Smooth muscle cell (in vitro differentiated cells): Measurements from ENCODE around the gene LGI2. TPM values are rescaled to one million over a fixed set of nuclear protein-coding genes. Genes with fewer than 3 reads are reported as not detected.

Experiments used
- DNase-seq: peaks from one replicate; lab custom pipeline; 2025; ENCODE audit not compliant: unreplicated experiment; lab: John Stamatoyannopoulos, UW
- H2AFZ ChIP-seq: fragments of 200-600 bp; sonication (generic); 2 replicates; pipeline ENCODE4 v1.6.0; 2016; ENCODE audit warnings: antibody characterized with exemption, low read depth, mild to moderate bottlenecking
- H3F3A ChIP-seq: fragments of 200-600 bp; sonication (generic); 2 replicates; pipeline ENCODE4 v1.6.0; 2017; ENCODE audit warnings: antibody characterized with exemption, low read depth
- H3K27ac ChIP-seq: fragments of 200-600 bp; sonication (generic); 2 replicates; pipeline ENCODE4 v1.5.1; 2016; ENCODE audit warnings: low read depth, mild to moderate bottlenecking
- H3K27me3 ChIP-seq: fragments of 200-600 bp; sonication (generic); 2 replicates; pipeline ENCODE4 v1.6.1; 2016; ENCODE audit warnings: low read depth, mild to moderate bottlenecking
- H3K36me3 ChIP-seq: fragments of 200-600 bp; sonication (generic); 2 replicates; pipeline ENCODE4 v1.5.1; 2016; ENCODE audit warnings: low read depth
- H3K4me1 ChIP-seq: fragments of 200-600 bp; sonication (generic); 2 replicates; pipeline ENCODE4 v1.5.1; 2016; ENCODE audit warnings: low read depth
- H3K4me2 ChIP-seq: fragments of 200-600 bp; sonication (generic); 2 replicates; pipeline ENCODE4 v1.6.0; 2016; ENCODE audit warnings: mild to moderate bottlenecking
- H3K4me3 ChIP-seq: fragments of 200-600 bp; sonication (generic); 2 replicates; pipeline ENCODE4 v1.5.1; 2016; ENCODE audit warnings: mild to moderate bottlenecking
- H3K79me2 ChIP-seq: fragments of 200-600 bp; sonication (generic); 2 replicates; pipeline ENCODE4 v1.6.0; 2016; ENCODE audit warnings: low read depth, mild to moderate bottlenecking
- H3K9ac ChIP-seq: fragments of 200-600 bp; sonication (generic); 2 replicates; pipeline ENCODE4 v1.6.0; 2016; ENCODE audit warnings: low read depth
- H3K9me3 ChIP-seq: fragments of 200-600 bp; sonication (generic); replicated peaks from 2 replicates; pipeline ENCODE4 v1.5.1; 2016; ENCODE audit warnings: low read depth
- H4K20me1 ChIP-seq: fragments of 200-600 bp; sonication (generic); 2 replicates; pipeline ENCODE4 v1.6.0; 2016; ENCODE audit warnings: low read depth
- WGBS: methylation state at CpG from one replicate; pipeline ENCODE4 v1.1.7; 2016; ENCODE audit warnings: low lambda C conversion rate; 5-methylcytosine and 5-hydroxymethylcytosine counted together
- polyA plus RNA-seq: library from polyadenylated mRNA; unstranded; fragments of >200 nt; fragmentation: Nextera tagmentation; extraction: Ambion mirVana; gene quantifications from 2 replicates; pipeline ENCODE4 v1.2.1, GENCODE V29; 2016
- total RNA-seq: library from RNA; depleted of rRNA; stranded (reverse); fragments of >200 nt; gene quantifications from 2 replicates; pipeline ENCODE4 v1.2.3, GENCODE V29; 2014
- TF ChIP-seq, protein P1 (sequence below): fragments of 200-600 bp; sonication (generic); IDR thresholded peaks from 2 replicates; pipeline ENCODE4 v1.5.1; 2017; ENCODE audit warnings: borderline replicate concordance, mild to moderate bottlenecking, antibody characterized with exemption; ENCODE audit not compliant: insufficient read depth, poor library complexity, severe bottlenecking

LGI2 gene
- total and polyA plus RNA-seq, 2 experiments from 2014 or later, result 3.1 to 9.3 TPM

DNA sequence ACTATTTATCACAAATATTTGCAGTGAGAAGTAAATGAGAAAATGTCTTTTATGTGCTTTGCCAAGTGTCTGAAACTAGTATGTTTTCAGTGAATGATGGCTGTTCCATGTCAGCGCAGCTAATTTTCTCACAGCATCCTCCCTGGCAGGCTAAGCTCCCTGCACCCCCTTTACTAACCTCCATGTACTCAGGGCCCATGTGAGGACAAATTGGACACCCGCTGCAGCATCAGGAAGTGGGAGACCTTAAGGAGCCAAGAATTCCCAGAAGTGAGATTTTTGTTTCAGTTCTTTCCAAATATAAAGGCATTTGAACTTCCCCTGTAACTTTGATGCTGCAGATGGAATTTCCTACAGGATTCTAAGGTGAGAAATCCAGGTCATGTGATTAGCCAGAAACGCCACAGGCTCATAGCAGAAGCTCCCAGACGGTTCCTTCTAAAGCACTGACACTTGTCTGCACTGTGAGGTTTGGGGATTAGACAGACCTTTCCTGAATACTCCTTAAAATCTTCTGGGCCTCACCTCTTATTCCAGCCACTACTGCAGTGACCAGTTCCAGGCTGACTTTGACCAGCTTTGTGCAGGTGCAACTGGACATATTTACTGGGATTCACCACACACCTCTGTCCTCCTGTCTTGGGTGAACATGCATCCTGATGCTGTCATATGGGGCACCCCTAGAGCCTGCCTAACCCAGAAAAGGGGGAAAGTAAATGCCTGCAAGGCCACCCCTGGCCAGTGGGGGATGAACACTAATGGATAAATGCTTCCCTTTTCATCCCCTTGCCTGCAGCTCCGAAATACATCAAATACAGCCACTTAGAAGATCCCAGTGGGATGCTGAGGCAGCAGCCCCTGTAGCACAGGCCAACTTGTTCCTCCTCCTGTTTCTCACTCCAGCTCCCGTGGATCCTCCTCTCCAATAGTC lies 45.9 kb downstream of the LGI2 start:
- no peak overlapping the region for H3K4me3 ChIP-seq
- H3K27ac ChIP-seq, result no peak overlapping the region
- H3K79me2 ChIP-seq, result no peaks in the 10 kb centered on the region
- no peaks in the 10 kb centered on the region for H3F3A ChIP-seq
- WGBS, result 85% methylated on average over 6 of the region's 6 CpGs
- no peak overlapping the region for H3K9ac ChIP-seq
- no peaks in the 10 kb centered on the region for H3K27me3 ChIP-seq
- H3K36me3 ChIP-seq, result no peaks in the 10 kb centered on the region
- H4K20me1 ChIP-seq, result no peaks in the 10 kb centered on the region
- no peaks in the 10 kb centered on the region for H3K9me3 ChIP-seq
- TF ChIP-seq, protein P1, sequence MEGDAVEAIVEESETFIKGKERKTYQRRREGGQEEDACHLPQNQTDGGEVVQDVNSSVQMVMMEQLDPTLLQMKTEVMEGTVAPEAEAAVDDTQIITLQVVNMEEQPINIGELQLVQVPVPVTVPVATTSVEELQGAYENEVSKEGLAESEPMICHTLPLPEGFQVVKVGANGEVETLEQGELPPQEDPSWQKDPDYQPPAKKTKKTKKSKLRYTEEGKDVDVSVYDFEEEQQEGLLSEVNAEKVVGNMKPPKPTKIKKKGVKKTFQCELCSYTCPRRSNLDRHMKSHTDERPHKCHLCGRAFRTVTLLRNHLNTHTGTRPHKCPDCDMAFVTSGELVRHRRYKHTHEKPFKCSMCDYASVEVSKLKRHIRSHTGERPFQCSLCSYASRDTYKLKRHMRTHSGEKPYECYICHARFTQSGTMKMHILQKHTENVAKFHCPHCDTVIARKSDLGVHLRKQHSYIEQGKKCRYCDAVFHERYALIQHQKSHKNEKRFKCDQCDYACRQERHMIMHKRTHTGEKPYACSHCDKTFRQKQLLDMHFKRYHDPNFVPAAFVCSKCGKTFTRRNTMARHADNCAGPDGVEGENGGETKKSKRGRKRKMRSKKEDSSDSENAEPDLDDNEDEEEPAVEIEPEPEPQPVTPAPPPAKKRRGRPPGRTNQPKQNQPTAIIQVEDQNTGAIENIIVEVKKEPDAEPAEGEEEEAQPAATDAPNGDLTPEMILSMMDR, result no peak
- DNase-seq, result no peak
- H2AFZ ChIP-seq, result no peak overlapping the region
- H3K4me2 ChIP-seq, result no peak overlapping the region
- peaks cover 6% of the 10 kb centered on the region for H3K4me1 ChIP-seq

DNA sequence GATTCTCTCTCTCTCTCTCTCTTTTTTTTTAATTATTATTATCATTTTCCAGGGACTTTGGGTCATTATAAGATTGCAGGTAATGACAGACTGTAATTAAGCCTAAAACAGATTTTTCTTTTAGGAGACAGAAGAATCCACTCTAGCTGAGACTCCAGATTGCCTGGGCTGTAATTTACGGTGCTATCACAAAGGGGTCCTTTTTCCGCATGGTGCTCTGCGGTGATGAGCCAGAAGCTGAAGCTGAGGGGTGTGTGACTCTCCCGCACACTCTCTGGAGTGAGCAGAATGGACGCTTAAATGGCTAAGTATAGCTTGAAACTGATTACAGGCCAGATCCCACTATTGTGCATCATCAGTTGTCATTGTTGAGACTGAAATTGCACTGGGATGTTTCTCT lies 50.0 kb downstream of the LGI2 start:
- Histone ChIP-seq H3K27ac (no peak overlapping the region), H3K4me3 (no peak overlapping the region), H3K4me1 (peaks cover 6% of the 10 kb centered on the region), H3K9me3 (no peaks in the 10 kb centered on the region), H3K27me3 (no peaks in the 10 kb centered on the region), H3K79me2 (no peaks in the 10 kb centered on the region), H3F3A (no peaks in the 10 kb centered on the region), H2AFZ (peak overlapping the region; percentile 64), H4K20me1 (no peaks in the 10 kb centered on the region), H3K9ac (no peak overlapping the region), H3K4me2 (no peak overlapping the region), H3K36me3 (no peaks in the 10 kb centered on the region)
- 69% methylated on average over 5 of the region's 5 CpGs for WGBS
- DNase-seq, result no peak
- TF ChIP-seq, protein P1, result no peak

DNA sequence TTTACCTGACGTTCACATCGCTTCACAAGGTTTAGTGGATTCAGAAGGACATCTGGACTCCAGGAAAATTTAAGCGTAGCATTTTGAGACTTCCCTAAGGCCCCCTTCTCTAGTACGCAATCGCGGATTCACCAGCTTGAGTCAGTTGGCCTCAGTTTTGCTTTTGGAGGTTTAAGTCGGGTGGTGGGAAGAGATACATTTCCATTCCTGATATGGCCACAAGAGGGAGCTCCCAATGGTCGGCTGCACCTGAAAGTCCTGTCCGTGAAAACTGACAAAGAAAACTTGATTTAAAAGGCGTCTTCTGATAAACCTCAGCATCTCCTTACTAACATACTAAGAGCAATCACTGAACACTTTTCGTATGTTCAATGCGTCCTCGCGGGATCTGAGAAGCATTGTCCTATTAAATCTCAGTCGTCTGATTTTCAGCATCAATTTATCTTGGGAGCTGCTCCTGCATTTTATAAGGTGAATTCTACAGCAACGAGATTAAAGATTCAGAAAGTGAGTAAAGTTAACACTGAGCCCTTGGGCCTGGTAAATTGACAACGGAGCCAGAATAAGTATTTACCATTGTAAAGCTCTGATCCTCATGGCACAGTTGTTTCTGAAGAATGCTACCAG lies 50.6 kb downstream of the LGI2 start:
- peak; percentile 5 for DNase-seq
- H3K27ac ChIP-seq, result no peak overlapping the region
- peak overlapping the region; percentile 81 for H3K4me2 ChIP-seq
- no peaks in the 10 kb centered on the region for H3K9me3 ChIP-seq
- peak overlapping the region; percentile 28 for H3K4me3 ChIP-seq
- no peaks in the 10 kb centered on the region for H4K20me1 ChIP-seq
- 30% methylated on average over 17 of the region's 17 CpGs for WGBS
- H3K4me1 ChIP-seq, result peaks cover 6% of the 10 kb centered on the region
- no peaks in the 10 kb centered on the region for H3K27me3 ChIP-seq
- no peaks in the 10 kb centered on the region for H3K79me2 ChIP-seq
- H3F3A ChIP-seq, result no peaks in the 10 kb centered on the region
- H3K36me3 ChIP-seq, result no peaks in the 10 kb centered on the region
- TF ChIP-seq, protein P1, result peak; percentile 86
- H3K9ac ChIP-seq, result no peak overlapping the region
- peak overlapping the region; percentile 64 for H2AFZ ChIP-seq
